OCI-LY1 (cell line): Measurements from ENCODE around the gene ITPKC.

Experiments used
- H2AFZ ChIP-seq: fragments of 200-600 bp; sonication (generic), shearing (Covaris generic); 2 replicates; pipeline ENCODE4 v1.6.0; 2014; ENCODE audit warnings: antibody characterized with exemption, mild to moderate bottlenecking, low read length
- H3F3A ChIP-seq: fragments of 200-600 bp; sonication (generic), shearing (Covaris generic); 2 replicates; pipeline ENCODE4 v1.6.0; 2014; ENCODE audit warnings: mild to moderate bottlenecking, antibody characterized with exemption, low read length, moderate library complexity; ENCODE audit not compliant: insufficient read depth
- H3K27ac ChIP-seq: fragments of 200-600 bp; sonication (generic); 2 replicates; pipeline ENCODE4 v1.5.1; 2014; ENCODE audit warnings: low read length, mixed run types, mild to moderate bottlenecking, low read depth; ENCODE audit not compliant: poor library complexity, severe bottlenecking
- H3K27me3 ChIP-seq: fragments of 200-600 bp; sonication (generic); 2 replicates; pipeline ENCODE4 v1.6.0; 2014; ENCODE audit warnings: antibody characterized with exemption, mild to moderate bottlenecking, low read length, moderate library complexity; ENCODE audit not compliant: insufficient read depth
- H3K36me3 ChIP-seq: fragments of 200-600 bp; sonication (generic); 2 replicates; pipeline ENCODE4 v1.6.1; 2014; ENCODE audit warnings: mild to moderate bottlenecking, antibody characterized with exemption, low read length, moderate library complexity, mixed read lengths; ENCODE audit not compliant: insufficient read depth
- H3K4me1 ChIP-seq: fragments of 200-600 bp; sonication (generic); 2 replicates; pipeline ENCODE4 v1.5.1; 2014; ENCODE audit warnings: mild to moderate bottlenecking, low read length, moderate library complexity; ENCODE audit not compliant: insufficient read depth, severe bottlenecking
- H3K4me2 ChIP-seq: fragments of 200-600 bp; sonication (generic), shearing (Covaris generic); 2 replicates; pipeline ENCODE4 v1.6.1; 2014; ENCODE audit warnings: low read length
- H3K4me3 ChIP-seq: fragments of 200-600 bp; sonication (generic); 2 replicates; pipeline ENCODE4 v1.5.1; 2014; ENCODE audit warnings: low read length, low read depth, mild to moderate bottlenecking, mixed read lengths; ENCODE audit not compliant: poor library complexity, severe bottlenecking
- H3K79me2 ChIP-seq: fragments of 200-600 bp; shearing (Covaris generic); 2 replicates; pipeline ENCODE4 v1.6.1; 2016; ENCODE audit warnings: mixed run types, low read length, mixed read lengths; ENCODE audit not compliant: insufficient read depth
- H3K9ac ChIP-seq: fragments of 200-600 bp; sonication (generic), shearing (Covaris generic); 2 replicates; pipeline ENCODE4 v1.6.1; 2014; ENCODE audit warnings: mild to moderate bottlenecking, low read length, mixed read lengths
- H3K9me2 ChIP-seq: fragments of 200-600 bp; sonication (generic), shearing (Covaris generic); 2 replicates; pipeline ENCODE4 v1.6.1; 2014; ENCODE audit warnings: low read depth, mild to moderate bottlenecking, low read length, mixed read lengths
- H3K9me3 ChIP-seq: fragments of 200-600 bp; shearing (Covaris generic); 2 replicates; pipeline ENCODE4 v1.6.1; 2014; ENCODE audit warnings: low read length, mixed read lengths
- H4K20me1 ChIP-seq: fragments of 200-600 bp; sonication (generic), shearing (Covaris generic); 2 replicates; pipeline ENCODE4 v1.6.0; 2016; ENCODE audit warnings: mild to moderate bottlenecking, low read length; ENCODE audit not compliant: insufficient read depth
- EZH2 ChIP-seq: fragments of 200-600 bp; sonication (generic), shearing (Covaris generic); IDR thresholded peaks from 2 replicates; pipeline ENCODE4 v1.8.0; 2017; ENCODE audit warnings: borderline replicate concordance, mixed run types, mild to moderate bottlenecking, antibody characterized with exemption, low read length, moderate library complexity, mixed read lengths
- TF ChIP-seq, protein P1 (sequence below): fragments of 200-600 bp; sonication (generic), shearing (Covaris generic); IDR thresholded peaks from 2 replicates; pipeline ENCODE4 v1.5.1; 2017; ENCODE audit warnings: mild to moderate bottlenecking, antibody characterized with exemption, low read length, moderate library complexity, mixed read lengths

ITPKC gene

DNA sequence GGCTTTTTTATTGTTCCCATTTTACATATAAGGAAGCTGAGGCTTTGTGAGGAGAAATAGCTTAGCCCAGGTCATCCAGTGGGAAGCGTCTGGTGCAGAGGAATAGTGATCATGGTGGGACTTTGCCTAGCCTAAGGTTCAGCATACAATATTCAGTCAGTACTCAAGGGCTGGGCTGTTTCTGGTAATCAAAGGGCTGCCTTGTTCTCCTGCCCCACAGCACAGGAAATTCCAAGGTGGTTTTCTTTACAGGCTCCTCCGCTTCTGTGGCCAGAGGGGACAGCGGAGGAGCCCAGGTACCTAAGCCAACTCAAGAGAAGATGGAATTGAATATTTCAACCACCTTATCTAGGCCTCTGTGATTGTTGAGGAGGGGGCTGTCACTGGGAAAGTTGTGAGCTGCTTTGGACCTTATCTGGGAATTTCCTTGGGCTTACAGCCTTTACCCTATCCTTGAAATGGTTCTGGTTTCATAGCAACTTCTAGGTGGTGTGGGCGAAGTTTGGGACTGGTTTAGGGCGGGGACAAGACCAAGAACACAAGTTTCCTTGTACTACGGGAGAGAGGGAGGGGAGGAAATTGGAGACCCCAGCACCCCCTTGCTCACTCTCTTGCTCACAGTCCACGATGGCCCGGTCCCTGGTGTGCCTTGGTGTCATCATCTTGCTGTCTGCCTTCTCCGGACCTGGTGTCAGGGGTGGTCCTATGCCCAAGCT, 58.2 kb downstream of the ITPKC start, which contains the start of gene MIA:
MIA (plus strand) TSS at position 606 of the 716 bp plus-strand sequence; CDS start at position 628, 22 bp downstream.
- Histone ChIP-seq H3K4me1 (peaks cover 52% of the 10 kb centered on the region), H4K20me1 (no peaks in the 10 kb centered on the region), H3K27me3 (no peaks in the 10 kb centered on the region), H3K79me2 (no peaks in the 10 kb centered on the region), H3K27ac (peak within 1 kb of the TSS; percentile 99), H3F3A (no peaks in the 10 kb centered on the region; the same call in 1 of the 2 replicates), H3K9me3 (no peaks in the 10 kb centered on the region), H3K4me3 (peak within 1 kb of the TSS; percentile 53), H3K4me2 (peak within 1 kb of the TSS; percentile 78), H2AFZ (no peak within 1 kb of the TSS), H3K9me2 (no peaks in the 10 kb centered on the region), H3K9ac (peak within 1 kb of the TSS; percentile 73), H3K36me3 (peaks cover 16% of the 10 kb centered on the region)
- TF ChIP-seq, protein P1, sequence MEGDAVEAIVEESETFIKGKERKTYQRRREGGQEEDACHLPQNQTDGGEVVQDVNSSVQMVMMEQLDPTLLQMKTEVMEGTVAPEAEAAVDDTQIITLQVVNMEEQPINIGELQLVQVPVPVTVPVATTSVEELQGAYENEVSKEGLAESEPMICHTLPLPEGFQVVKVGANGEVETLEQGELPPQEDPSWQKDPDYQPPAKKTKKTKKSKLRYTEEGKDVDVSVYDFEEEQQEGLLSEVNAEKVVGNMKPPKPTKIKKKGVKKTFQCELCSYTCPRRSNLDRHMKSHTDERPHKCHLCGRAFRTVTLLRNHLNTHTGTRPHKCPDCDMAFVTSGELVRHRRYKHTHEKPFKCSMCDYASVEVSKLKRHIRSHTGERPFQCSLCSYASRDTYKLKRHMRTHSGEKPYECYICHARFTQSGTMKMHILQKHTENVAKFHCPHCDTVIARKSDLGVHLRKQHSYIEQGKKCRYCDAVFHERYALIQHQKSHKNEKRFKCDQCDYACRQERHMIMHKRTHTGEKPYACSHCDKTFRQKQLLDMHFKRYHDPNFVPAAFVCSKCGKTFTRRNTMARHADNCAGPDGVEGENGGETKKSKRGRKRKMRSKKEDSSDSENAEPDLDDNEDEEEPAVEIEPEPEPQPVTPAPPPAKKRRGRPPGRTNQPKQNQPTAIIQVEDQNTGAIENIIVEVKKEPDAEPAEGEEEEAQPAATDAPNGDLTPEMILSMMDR, result no peak
- no peak for TF ChIP-seq EZH2

DNA sequence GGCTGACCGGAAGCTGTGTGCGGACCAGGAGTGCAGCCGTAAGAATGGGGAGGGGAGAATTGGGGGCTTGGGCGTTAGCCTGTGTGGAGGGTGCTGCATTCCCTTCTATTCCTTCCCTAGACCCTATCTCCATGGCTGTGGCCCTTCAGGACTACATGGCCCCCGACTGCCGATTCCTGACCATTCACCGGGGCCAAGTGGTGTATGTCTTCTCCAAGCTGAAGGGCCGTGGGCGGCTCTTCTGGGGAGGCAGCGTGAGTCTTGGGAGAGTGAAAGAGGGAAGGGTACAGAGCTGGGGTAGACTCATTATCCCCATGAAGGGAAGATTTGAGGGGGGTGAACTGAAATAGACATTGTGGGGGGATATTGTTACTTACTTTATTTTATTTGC, 58.7 kb downstream of the ITPKC start:
- peaks cover 14% of the 10 kb centered on the region for H3K36me3 ChIP-seq
- peak overlapping the region; percentile 99 for H3K27ac ChIP-seq
- no peak overlapping the region for H2AFZ ChIP-seq
- no peak for TF ChIP-seq EZH2
- TF ChIP-seq, protein P1, result no peak
- H3K9ac ChIP-seq, result no peak overlapping the region
- H3K79me2 ChIP-seq, result no peaks in the 10 kb centered on the region
- H4K20me1 ChIP-seq, result no peaks in the 10 kb centered on the region
- H3F3A ChIP-seq, result no peaks in the 10 kb centered on the region
- H3K4me2 ChIP-seq, result no peak overlapping the region
- H3K4me3 ChIP-seq, result no peak overlapping the region
- no peaks in the 10 kb centered on the region for H3K27me3 ChIP-seq
- H3K9me3 ChIP-seq, result no peaks in the 10 kb centered on the region
- peaks cover 52% of the 10 kb centered on the region for H3K4me1 ChIP-seq
- no peaks in the 10 kb centered on the region for H3K9me2 ChIP-seq

DNA sequence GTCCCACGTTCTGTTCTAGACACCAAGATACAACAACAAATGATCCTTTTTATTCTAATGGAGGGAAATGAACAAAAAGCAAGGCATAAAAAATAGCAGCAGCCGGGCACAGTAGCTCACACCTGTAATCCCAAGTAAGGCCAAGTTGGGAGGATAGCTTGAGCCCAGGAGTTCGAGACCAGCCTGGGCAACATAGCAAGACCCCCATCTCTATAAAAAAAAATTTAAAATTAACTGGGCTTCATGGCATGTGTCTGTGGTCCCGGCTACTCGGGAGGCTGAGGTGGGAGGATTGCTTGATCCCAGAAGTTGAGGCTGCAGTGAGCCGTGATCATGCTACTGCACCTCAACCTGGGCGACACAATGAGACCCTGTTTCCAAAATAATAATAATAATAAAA, 59.5 kb downstream of the ITPKC start:
- no peaks in the 10 kb centered on the region for H3K9me3 ChIP-seq
- peak overlapping the region; percentile 99 for H3K27ac ChIP-seq
- H3K27me3 ChIP-seq, result no peaks in the 10 kb centered on the region
- TF ChIP-seq, protein P1, result no peak
- no peak for TF ChIP-seq EZH2
- peaks cover 52% of the 10 kb centered on the region for H3K4me1 ChIP-seq
- no peaks in the 10 kb centered on the region for H3K79me2 ChIP-seq
- H3K9ac ChIP-seq, result peak overlapping the region; percentile 73
- no peak overlapping the region for H2AFZ ChIP-seq
- H3K4me2 ChIP-seq, result peak overlapping the region; percentile 78
- H3F3A ChIP-seq, result no peaks in the 10 kb centered on the region
- H3K36me3 ChIP-seq, result peaks cover 14% of the 10 kb centered on the region
- no peaks in the 10 kb centered on the region for H4K20me1 ChIP-seq
- no peaks in the 10 kb centered on the region for H3K9me2 ChIP-seq
- H3K4me3 ChIP-seq, result peak overlapping the region; percentile 53
